T-helper 1 cell treated with Interleukin-12 subunit alpha and Interleukin-12 subunit beta and Interleukin-4 antibody, amounts not matched to agents 30 ng/mL and 1 ng/mL, for 36 hours (primary cell): ENCODE results near the gene RBM22. TPM values are rescaled to one million over a fixed set of nuclear protein-coding genes. Genes with fewer than 3 reads are reported as not detected.

Experiments used
- total RNA-seq: library from RNA; stranded (reverse); gene quantifications from 2 replicates; pipeline ENCODE4 v1.2.3, GENCODE V29; 2022

The RBM22 gene
- total RNA-seq, 1 donor from 2014 or later = 74.7 TPM

Other genes starting within 250 kb of the RBM22 start
- 0.49 and 0.51 TPM in 2 replicates for gene NDST1, start 192.9 kb downstream of the RBM22 start, total RNA-seq
- gene SYNPO, start 60.4 kb downstream of the RBM22 start, total RNA-seq = not detected in 2 replicates
- gene MYOZ3, start 39.8 kb downstream of the RBM22 start, total RNA-seq = 0.10 TPM in 1 of 2 replicates, not detected in the other
- gene DCTN4, start 58.0 kb upstream of the RBM22 start, total RNA-seq = 39.6 and 46.6 TPM in 2 replicates
- gene SMIM3, start 77.7 kb upstream of the RBM22 start, total RNA-seq = 16.7 and 18.6 TPM in 2 replicates
- 1.1 and 2.0 TPM in 2 replicates for gene IRGM, start 145.5 kb upstream of the RBM22 start, total RNA-seq
- gene ZNF300, start 203.9 kb upstream of the RBM22 start, total RNA-seq = 0.54 and 0.61 TPM in 2 replicates